ENCODE data around the gene TRIML1. TPM values are rescaled to one million over a fixed set of nuclear protein-coding genes. Genes with fewer than 3 reads are reported as not detected.
A peak's percentile ranks its signal among the peaks of the same experiment; 100 is the strongest.
"Not testable (repeated sequence)": the region's sequence is repeated elsewhere in the genome, so short reads cannot be mapped to it uniquely, and the experiment has no call there.

TRIML1 gene
- total RNA-seq, 4 donors from 2014 or later, result not detected

DNA sequence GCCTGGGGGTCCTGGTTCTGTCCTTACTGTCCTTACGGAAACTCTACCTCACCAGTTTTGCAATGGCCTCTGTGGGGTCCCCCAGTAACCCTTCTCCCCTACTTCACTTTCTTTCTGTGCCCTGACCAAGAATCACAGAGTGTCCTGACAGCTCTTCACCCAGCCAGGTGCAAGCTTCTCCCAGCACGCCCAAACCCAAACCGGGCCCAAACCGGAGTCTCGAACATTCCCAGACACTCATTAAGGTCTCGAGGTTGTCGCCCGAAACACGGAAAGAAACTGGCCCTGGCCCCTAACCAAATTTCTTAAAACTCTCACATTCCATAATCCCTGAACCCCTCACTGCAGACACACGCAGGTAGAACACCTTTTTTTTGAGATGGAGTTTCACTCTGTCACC is 19.1 kb downstream of the TRIML1 start:
- peak in 1 of 2 donors; percentile 68 for DNase-seq (ENCODE audit: low spot score in 2 of 2)
- no peak overlapping the region for H3K4me3 ChIP-seq (ENCODE audit: low read depth, poor library complexity, severe bottlenecking)
- no peak for TF ChIP-seq POLR2A (IDR thresholded peaks at IDR 0.05)
- TF ChIP-seq, protein P1, sequence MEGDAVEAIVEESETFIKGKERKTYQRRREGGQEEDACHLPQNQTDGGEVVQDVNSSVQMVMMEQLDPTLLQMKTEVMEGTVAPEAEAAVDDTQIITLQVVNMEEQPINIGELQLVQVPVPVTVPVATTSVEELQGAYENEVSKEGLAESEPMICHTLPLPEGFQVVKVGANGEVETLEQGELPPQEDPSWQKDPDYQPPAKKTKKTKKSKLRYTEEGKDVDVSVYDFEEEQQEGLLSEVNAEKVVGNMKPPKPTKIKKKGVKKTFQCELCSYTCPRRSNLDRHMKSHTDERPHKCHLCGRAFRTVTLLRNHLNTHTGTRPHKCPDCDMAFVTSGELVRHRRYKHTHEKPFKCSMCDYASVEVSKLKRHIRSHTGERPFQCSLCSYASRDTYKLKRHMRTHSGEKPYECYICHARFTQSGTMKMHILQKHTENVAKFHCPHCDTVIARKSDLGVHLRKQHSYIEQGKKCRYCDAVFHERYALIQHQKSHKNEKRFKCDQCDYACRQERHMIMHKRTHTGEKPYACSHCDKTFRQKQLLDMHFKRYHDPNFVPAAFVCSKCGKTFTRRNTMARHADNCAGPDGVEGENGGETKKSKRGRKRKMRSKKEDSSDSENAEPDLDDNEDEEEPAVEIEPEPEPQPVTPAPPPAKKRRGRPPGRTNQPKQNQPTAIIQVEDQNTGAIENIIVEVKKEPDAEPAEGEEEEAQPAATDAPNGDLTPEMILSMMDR (IDR thresholded peaks at IDR 0.05), result no peak
- WGBS, 2 donors, result 91 to 92% methylated on average over 10 of the region's 10 CpGs
- intact Hi-C loops (cut with DNase I; ENCODE audit: low total_unique reads), result no loop called here

DNA sequence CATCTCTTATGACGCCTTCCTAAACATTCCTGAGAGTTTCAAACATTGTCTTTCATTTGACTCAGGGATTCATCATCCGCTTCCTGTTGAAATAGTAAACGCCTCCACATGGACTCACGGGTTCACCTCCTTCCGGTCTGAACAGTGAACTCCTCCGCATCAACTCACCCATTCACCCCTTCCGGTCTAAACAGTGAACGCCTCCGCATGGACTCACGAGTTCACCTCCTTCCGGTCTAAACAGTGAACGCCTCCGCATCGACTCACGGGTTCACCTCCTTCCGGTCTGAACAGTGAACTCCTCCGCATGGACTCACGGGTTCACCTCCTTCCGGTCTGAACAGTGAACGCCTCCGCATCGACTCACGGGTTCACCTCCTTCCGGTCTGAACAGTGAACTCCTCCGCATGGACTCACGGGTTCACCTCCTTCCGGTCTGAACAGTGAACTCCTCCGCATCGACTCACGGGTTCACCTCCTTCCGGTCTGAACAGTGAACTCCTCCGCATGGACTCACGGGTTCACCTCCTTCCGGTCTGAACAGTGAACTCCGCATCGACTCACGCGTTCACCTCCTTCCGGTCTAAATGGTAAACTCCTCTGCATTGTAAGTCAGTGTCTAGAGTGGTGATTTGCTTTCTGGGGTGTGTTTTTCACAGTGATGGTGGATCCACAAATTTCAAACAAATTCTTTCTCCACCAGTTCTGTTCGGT is 20.4 kb downstream of the TRIML1 start:
- H3K4me3 ChIP-seq (ENCODE audit: low read depth, poor library complexity, severe bottlenecking); intact Hi-C loops (cut with DNase I; ENCODE audit: low total_unique reads): not testable (repeated sequence)
- WGBS, 2 donors, result 92 to 94% methylated on average over 40 of the region's 40 CpGs
- peak in 1 of 2 donors; percentile 12 for DNase-seq (ENCODE audit: low spot score in 2 of 2)

DNA sequence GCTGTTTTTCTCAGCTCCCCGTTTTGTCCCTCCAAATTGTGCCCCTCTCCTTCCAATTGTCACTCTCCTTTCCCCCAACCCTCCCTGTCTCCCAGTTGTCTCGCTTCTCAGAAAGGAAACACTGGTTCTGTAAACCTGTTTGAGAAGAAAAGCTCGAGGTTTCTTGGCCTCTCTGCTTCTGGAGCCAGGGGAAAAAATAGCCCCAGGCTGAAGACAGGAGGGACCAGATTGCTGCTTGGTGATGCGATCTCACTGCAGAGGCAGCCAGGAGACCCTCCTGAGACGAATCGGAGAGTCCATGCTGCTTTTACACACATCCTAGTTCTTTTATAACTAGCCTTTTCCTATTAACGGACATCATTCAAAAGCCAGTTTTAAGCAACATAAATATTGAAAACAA is 21.2 kb downstream of the TRIML1 start:
- peak in 1 of 2 donors; percentile 10 for DNase-seq (ENCODE audit: low spot score in 2 of 2)
- H3K4me3 ChIP-seq (ENCODE audit: low read depth, poor library complexity, severe bottlenecking), result no peak overlapping the region
- intact Hi-C loops (cut with DNase I; ENCODE audit: low total_unique reads), result no loop called here
- no peak for TF ChIP-seq POLR2A (IDR thresholded peaks at IDR 0.05)
- TF ChIP-seq, protein P1 (IDR thresholded peaks at IDR 0.05), result no peak
- 50 to 57% methylated on average over 7 of the region's 7 CpGs for WGBS, 2 donors

DNA sequence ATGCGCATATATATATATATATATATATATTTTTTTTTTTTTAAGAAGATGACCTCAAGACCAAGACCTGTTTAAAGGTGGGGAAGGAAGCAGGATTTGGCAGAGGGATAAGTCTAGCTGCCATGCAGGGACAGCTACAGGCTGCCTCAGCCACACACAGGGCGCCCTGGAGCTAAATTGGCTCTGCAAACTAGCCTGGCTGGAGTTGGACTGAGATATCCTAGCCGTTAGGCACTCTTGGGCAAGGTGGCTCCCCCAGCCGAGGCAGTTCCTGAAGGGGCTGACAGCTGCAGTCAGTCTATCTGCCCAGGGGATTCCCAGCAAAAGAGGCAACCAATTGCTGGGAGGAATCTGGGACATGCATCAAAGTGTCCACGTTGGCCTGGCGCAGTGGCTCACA is 21.9 kb downstream of the TRIML1 start:
- H3K4me3 ChIP-seq (ENCODE audit: low read depth, poor library complexity, severe bottlenecking), result no peak overlapping the region
- WGBS, 2 donors, result 59 to 62% methylated on average over 6 of the region's 6 CpGs
- peak in 1 of 2 donors; percentile 54 for DNase-seq (ENCODE audit: low spot score in 2 of 2)
- TF ChIP-seq, protein P1 (IDR thresholded peaks at IDR 0.05), result no peak
- intact Hi-C loops (cut with DNase I; ENCODE audit: low total_unique reads), result no loop called here

DNA sequence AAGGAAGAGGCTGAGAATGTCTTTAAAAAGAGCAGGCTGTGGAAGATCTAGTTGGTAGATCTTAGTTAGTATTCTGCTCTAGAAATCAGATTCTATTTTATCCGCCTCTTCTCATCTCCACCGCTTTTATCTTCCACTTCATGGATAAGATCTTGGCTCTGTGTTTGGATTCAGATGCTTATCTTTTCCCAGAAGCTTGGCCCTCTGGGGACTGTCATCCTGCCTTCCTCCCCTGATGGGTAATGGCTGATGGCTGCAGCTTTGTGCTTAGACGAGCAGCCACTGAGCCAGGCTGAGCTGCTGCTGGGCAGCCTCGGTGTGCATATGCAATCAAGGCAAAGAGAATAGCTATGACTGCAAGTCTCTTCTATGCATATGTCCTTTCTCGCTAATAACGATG is 23.5 kb downstream of the TRIML1 start:
- 70 to 78% methylated on average over 6 of the region's 6 CpGs for WGBS, 2 donors
- H3K4me3 ChIP-seq (ENCODE audit: low read depth, poor library complexity, severe bottlenecking), result no peak overlapping the region
- DNase-seq (ENCODE audit: low spot score in 2 of 2), result no peak
- TF ChIP-seq, protein P1 (IDR thresholded peaks at IDR 0.05), result no peak
- TF ChIP-seq POLR2A (IDR thresholded peaks at IDR 0.05), result no peak
- intact Hi-C loops (cut with DNase I; ENCODE audit: low total_unique reads), result no loop called here

DNA sequence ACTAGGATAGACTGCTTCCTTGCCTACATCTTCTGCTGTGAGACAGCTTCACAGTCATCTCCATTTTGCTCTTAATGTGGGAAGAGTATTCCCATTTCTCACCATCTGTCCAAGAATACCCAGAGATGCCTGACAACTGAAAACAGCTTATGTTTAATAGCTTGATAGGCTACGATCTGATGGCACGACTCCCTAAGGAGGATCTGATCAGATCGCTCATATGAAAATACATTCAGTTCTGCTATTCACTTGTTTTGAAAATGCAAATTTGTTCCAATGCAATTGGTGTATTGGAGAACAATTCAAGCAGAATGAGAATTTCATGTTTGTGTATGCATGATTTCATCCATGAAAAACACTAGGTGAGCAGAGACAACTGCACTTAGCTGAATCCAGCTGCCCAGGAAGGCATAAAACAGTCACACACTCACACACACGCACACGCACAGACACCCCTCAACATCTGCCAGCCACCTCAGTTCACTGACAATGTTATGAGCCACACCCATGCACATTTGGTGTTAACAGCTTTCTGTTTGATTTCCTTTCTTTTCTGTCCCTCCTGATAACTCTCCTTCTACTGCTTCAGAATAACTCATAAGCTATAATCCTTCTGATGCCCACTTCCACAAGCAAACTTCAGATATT is 29.6 kb downstream of the TRIML1 start:
- WGBS, 2 donors, result 60% methylated on average over 5 of the region's 5 CpGs
- intact Hi-C loops (cut with DNase I; ENCODE audit: low total_unique reads), result no loop called here
- TF ChIP-seq POLR2A (IDR thresholded peaks at IDR 0.05), result no peak
- TF ChIP-seq, protein P1 (IDR thresholded peaks at IDR 0.05), result no peak
- DNase-seq (ENCODE audit: low spot score in 2 of 2), result no peak
- no peak overlapping the region for H3K4me3 ChIP-seq (ENCODE audit: low read depth, poor library complexity, severe bottlenecking)

Data from lower leg skin (tissue), 4 donors.